HCT116 (cell line): ENCODE data around the gene POT1. TPM values are rescaled to one million over a fixed set of nuclear protein-coding genes. Genes with fewer than 3 reads are reported as not detected.

Experiments used
- ATAC-seq: fragments of 200-7000 bp; cut with Tn5 transposase; 2 replicates; pipeline ENCODE4 v1.9.1; 2020; ENCODE audit warnings: mild to moderate bottlenecking, moderate library complexity
- BruUV-seq: library from RNA; stranded (reverse); fragments of 400-500 nt; replicated peaks from 2 replicates; lab custom pipeline; 2021; lab: Mats Ljungman, UMichigan
- CTCF ChIA-PET: fragments of 300-600 bp; sonication (Branson Sonifier 250); formaldehyde crosslinking; loops from one replicate; lab custom pipeline; 2021; ENCODE audit warnings: antibody characterized with exemption; lab: Charles Lee
- POLR2A ChIA-PET: fragments of 300-600, 350-600 bp; sonication (Branson Sonifier 250); formaldehyde crosslinking; loops from one replicate; lab custom pipeline; 2021; ENCODE audit warnings: antibody characterized with exemption; lab: Charles Lee
- RAD21 ChIA-PET, 2 experiments: fragments of 300-600 bp; sonication (Branson Sonifier 250); formaldehyde crosslinking; loops; one replicate each; lab custom pipeline; 2023; ENCODE audit warnings: low total read pairs in 2 of 2; ENCODE audit not compliant: uncharacterized antibody in 2 of 2, unreplicated experiment in 2 of 2, low non-redundant PET in 1 of 2; lab: Charles Lee
- DNase-seq: peaks from one replicate; pipeline ENCODE4 v3.0.0-alpha.2; 2010; ENCODE audit warnings: low read depth, low spot score
- H2AFZ ChIP-seq: fragments of 200-600 bp; shearing (Covaris generic), sonication (generic); 2 replicates; pipeline ENCODE4 v1.6.1; 2017; ENCODE audit warnings: low read depth, mixed run types, mixed read lengths, antibody characterized with exemption, low read length; ENCODE audit not compliant: poor library complexity, severe bottlenecking
- H3K27ac ChIP-seq: 2 replicates; pipeline ENCODE4 v1.5.1; 2012; ENCODE audit warnings: low read depth, low read length
- H3K27me3 ChIP-seq: fragments of 200-600 bp; sonication (generic); 2 replicates; pipeline ENCODE4 v1.6.1; 2016; ENCODE audit warnings: mixed run types, low read length, mixed read lengths; ENCODE audit not compliant: insufficient read depth
- H3K36me3 ChIP-seq, 2 experiments: fragments of 200-500 bp in 1 of 2; fragments of 200-600 bp in 1 of 2; sonication (Bioruptor generic) in 1 of 2; sonication (generic) in 1 of 2; 2 replicates each; pipeline versions ENCODE4 v1.5.1 to v1.6.1; 2014 to 2016; ENCODE audit warnings: low read length in 2 of 2, inconsistent platforms in 1 of 2, mixed read lengths in 1 of 2, mixed run types in 1 of 2; ENCODE audit not compliant: insufficient read depth in 2 of 2, control insufficient read depth in 1 of 2
- H3K4me1 ChIP-seq, 2 experiments: fragments of 200-600 bp in 1 of 2; sonication (generic) in 1 of 2; 2 replicates each; pipeline versions ENCODE4 v1.5.1 to v1.6.1; 2012 to 2017; ENCODE audit warnings: low read length in 2 of 2, inconsistent platforms in 1 of 2, mild to moderate bottlenecking in 1 of 2, mixed read lengths in 1 of 2, mixed run types in 1 of 2, moderate library complexity in 1 of 2; ENCODE audit not compliant: insufficient read depth in 2 of 2, control insufficient read depth in 1 of 2
- H3K4me2 ChIP-seq: fragments of 200-600 bp; sonication (generic); 2 replicates; pipeline ENCODE4 v1.6.1; 2017; ENCODE audit warnings: mixed run types, low read length, mixed read lengths
- H3K4me3 ChIP-seq, 2 experiments: fragments of 200-600 bp in 1 of 2; sonication (generic) in 1 of 2; replicated peaks in 1 of 2; 2 replicates each; pipeline ENCODE4 v1.5.1; 2011 to 2016; ENCODE audit warnings: low read length in 2 of 2, control low read depth in 1 of 2, low read depth in 1 of 2, mild to moderate bottlenecking in 1 of 2, mixed read lengths in 1 of 2, mixed run types in 1 of 2
- H3K79me2 ChIP-seq: fragments of 200-600 bp; sonication (generic); 2 replicates; pipeline ENCODE4 v1.6.1; 2017; ENCODE audit warnings: mild to moderate bottlenecking, mixed run types, low read length, moderate library complexity, mixed read lengths; ENCODE audit not compliant: insufficient read depth
- H3K9ac ChIP-seq: fragments of 200-600 bp; sonication (generic); 2 replicates; pipeline ENCODE4 v1.6.1; 2016; ENCODE audit warnings: low read length, mixed read lengths
- H3K9me2 ChIP-seq: fragments of 200-600 bp; sonication (generic), shearing (Covaris generic); 2 replicates; pipeline ENCODE4 v1.6.1; 2017; ENCODE audit warnings: mixed run types, mild to moderate bottlenecking, moderate library complexity; ENCODE audit not compliant: insufficient read depth
- H3K9me3 ChIP-seq, 2 experiments: fragments of 200-500 bp in 1 of 2; fragments of 200-600 bp in 1 of 2; sonication (Bioruptor generic) in 1 of 2; sonication (generic) in 1 of 2; 2 replicates each; pipeline ENCODE4 v1.6.1; 2014 to 2017; ENCODE audit warnings: low read length in 2 of 2, mixed read lengths in 2 of 2, inconsistent platforms in 1 of 2, low read depth in 1 of 2, mild to moderate bottlenecking in 1 of 2, mixed run types in 1 of 2, moderate library complexity in 1 of 2; ENCODE audit not compliant: control insufficient read depth in 1 of 2, insufficient read depth in 1 of 2
- H4K20me1 ChIP-seq: fragments of 200-600 bp; sonication (generic), shearing (Covaris generic); 2 replicates; pipeline ENCODE4 v1.6.1; 2017; ENCODE audit warnings: mixed run types, mild to moderate bottlenecking, moderate library complexity; ENCODE audit not compliant: insufficient read depth
- CEBPB ChIP-seq: IDR thresholded peaks from 2 replicates; pipeline ENCODE4 v1.6.1; 2012; ENCODE audit warnings: low read depth
- SP1 ChIP-seq: IDR thresholded peaks from 2 replicates; pipeline ENCODE4 v1.6.1; 2012; ENCODE audit warnings: low read depth
- SRF ChIP-seq: IDR thresholded peaks from 2 replicates; pipeline ENCODE4 v1.6.1; 2012; ENCODE audit warnings: low read depth
- YY1 ChIP-seq: IDR thresholded peaks from 2 replicates; pipeline ENCODE4 v1.6.1; 2011; ENCODE audit warnings: low read length, low read depth, moderate library complexity, mild to moderate bottlenecking; ENCODE audit not compliant: insufficient replicate concordance; ENCODE audit errors: extremely low read depth
- ZFX ChIP-seq: fragments of 450-650 bp; IDR thresholded peaks from 2 replicates; pipeline ENCODE4 v1.6.1; 2017
- intact Hi-C: fragments of 100-400 bp; cut with micrococcal nuclease; formaldehyde crosslinking; loops from 2 replicates; pipeline ENCODE4 v1.10.0; 2022
- total RNA-seq: library from RNA; stranded (reverse); gene quantifications from one replicate; pipeline ENCODE4 v1.2.1, GENCODE V29; 2021; ENCODE audit not compliant: unreplicated experiment
- TF ChIP-seq, protein P1 (sequence below): IDR thresholded peaks from 2 replicates; pipeline ENCODE4 v1.6.1; 2012; ENCODE audit warnings: low read depth
- TF ChIP-seq, protein P2 (sequence below), 3 experiments: fragments of 200-600 bp in 1 of 3; sonication (generic) in 1 of 3; IDR thresholded peaks in 2 of 3; conservative IDR thresholded peaks in 1 of 3; 2 replicates each; pipeline ENCODE4 v1.5.1; 2012 to 2017; ENCODE audit warnings: low read depth in 2 of 3, low read length in 2 of 3, antibody characterized with exemption in 1 of 3, borderline replicate concordance in 1 of 3, control low read depth in 1 of 3, mild to moderate bottlenecking in 1 of 3, mixed read lengths in 1 of 3, mixed run types in 1 of 3, moderate library complexity in 1 of 3; ENCODE audit not compliant: insufficient read depth in 1 of 3

POT1 gene
- total RNA-seq, 1 experiment from 2014 or later, result 19.5 TPM

DNA sequence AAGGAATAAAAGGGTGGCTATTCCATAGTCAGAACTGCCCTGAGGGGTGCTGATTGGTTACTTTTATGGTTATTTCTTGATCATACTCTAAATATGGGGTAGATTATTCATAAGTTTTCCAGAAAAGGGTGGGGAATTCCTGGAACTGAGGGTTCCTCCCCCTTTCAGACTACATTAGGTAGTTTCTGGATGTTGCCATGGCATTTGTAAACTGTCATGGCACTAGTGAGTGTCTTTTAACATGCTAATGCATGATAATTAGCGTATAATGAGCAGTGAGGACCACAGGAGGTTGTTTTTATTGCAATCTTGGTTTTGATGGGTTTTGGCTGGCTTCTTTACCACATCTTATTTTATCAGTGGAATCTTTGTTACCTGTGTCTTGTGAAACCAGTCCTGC lies 26.5 kb upstream of the POT1 start:
- H4K20me1 ChIP-seq, result no peaks in the 10 kb centered on the region
- H3K27ac ChIP-seq, result no peak overlapping the region
- BruUV-seq, result no TSS peak
- H3K4me2 ChIP-seq, result no peak overlapping the region
- H3K9me2 ChIP-seq, result no peaks in the 10 kb centered on the region
- ChIA-PET RAD21 (no interaction called here), CTCF (no interaction called here), POLR2A (no interaction called here)
- no peaks in the 10 kb centered on the region for H3K36me3 ChIP-seq
- no peaks in the 10 kb centered on the region for H3K9me3 ChIP-seq
- no peak overlapping the region for H2AFZ ChIP-seq
- ATAC-seq (no peak), DNase-seq (no peak)
- H3K27me3 ChIP-seq, result no peaks in the 10 kb centered on the region
- no peak overlapping the region for H3K4me3 ChIP-seq
- H3K4me1 ChIP-seq, result no peaks in the 10 kb centered on the region
- no peaks in the 10 kb centered on the region for H3K79me2 ChIP-seq
- TF ChIP-seq SRF (no peak), YY1 (no peak), SP1 (no peak)
- no peak overlapping the region for H3K9ac ChIP-seq
- intact Hi-C loops, result no loop called here

DNA sequence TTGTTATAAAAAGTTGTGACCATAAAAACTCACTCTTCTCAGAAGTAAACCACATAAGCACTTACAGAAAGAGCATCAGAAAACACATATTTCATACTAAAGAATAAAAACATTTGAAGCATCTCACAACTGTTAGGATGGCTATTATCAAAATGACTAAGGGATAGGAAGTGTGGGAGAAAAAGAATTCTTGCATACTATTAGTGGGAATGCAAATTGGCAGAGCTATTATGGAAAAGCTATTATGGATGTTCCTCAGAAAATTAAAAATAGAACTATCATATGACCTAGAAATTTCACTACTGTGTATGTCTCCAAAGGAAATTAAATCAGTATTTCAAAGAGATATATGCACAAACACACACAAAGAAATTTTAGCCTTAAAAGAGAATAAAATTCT lies 25.2 kb upstream of the POT1 start:
- RAD21 ChIA-PET, result no interaction called here
- BruUV-seq, result no TSS peak

More for the DNA sequence above, 25.2 kb upstream of the POT1 start:
- H2AFZ ChIP-seq, result no peak overlapping the region
- no peaks in the 10 kb centered on the region for H3K9me3 ChIP-seq
- no peaks in the 10 kb centered on the region for H3K9me2 ChIP-seq
- H3K4me3 ChIP-seq, result no peak overlapping the region
- no peaks in the 10 kb centered on the region for H3K36me3 ChIP-seq
- CTCF ChIA-PET, result no interaction called here
- no peak overlapping the region for H3K9ac ChIP-seq
- H3K27ac ChIP-seq, result no peak overlapping the region
- no peak for DNase-seq
- no peak for ATAC-seq
- intact Hi-C loops, result no loop called here
- POLR2A ChIA-PET, result no interaction called here
- H3K4me1 ChIP-seq, result no peaks in the 10 kb centered on the region
- TF ChIP-seq CEBPB, result no peak
- TF ChIP-seq, protein P1, sequence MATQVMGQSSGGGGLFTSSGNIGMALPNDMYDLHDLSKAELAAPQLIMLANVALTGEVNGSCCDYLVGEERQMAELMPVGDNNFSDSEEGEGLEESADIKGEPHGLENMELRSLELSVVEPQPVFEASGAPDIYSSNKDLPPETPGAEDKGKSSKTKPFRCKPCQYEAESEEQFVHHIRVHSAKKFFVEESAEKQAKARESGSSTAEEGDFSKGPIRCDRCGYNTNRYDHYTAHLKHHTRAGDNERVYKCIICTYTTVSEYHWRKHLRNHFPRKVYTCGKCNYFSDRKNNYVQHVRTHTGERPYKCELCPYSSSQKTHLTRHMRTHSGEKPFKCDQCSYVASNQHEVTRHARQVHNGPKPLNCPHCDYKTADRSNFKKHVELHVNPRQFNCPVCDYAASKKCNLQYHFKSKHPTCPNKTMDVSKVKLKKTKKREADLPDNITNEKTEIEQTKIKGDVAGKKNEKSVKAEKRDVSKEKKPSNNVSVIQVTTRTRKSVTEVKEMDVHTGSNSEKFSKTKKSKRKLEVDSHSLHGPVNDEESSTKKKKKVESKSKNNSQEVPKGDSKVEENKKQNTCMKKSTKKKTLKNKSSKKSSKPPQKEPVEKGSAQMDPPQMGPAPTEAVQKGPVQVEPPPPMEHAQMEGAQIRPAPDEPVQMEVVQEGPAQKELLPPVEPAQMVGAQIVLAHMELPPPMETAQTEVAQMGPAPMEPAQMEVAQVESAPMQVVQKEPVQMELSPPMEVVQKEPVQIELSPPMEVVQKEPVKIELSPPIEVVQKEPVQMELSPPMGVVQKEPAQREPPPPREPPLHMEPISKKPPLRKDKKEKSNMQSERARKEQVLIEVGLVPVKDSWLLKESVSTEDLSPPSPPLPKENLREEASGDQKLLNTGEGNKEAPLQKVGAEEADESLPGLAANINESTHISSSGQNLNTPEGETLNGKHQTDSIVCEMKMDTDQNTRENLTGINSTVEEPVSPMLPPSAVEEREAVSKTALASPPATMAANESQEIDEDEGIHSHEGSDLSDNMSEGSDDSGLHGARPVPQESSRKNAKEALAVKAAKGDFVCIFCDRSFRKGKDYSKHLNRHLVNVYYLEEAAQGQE, result no peak
- TF ChIP-seq, protein P2, sequence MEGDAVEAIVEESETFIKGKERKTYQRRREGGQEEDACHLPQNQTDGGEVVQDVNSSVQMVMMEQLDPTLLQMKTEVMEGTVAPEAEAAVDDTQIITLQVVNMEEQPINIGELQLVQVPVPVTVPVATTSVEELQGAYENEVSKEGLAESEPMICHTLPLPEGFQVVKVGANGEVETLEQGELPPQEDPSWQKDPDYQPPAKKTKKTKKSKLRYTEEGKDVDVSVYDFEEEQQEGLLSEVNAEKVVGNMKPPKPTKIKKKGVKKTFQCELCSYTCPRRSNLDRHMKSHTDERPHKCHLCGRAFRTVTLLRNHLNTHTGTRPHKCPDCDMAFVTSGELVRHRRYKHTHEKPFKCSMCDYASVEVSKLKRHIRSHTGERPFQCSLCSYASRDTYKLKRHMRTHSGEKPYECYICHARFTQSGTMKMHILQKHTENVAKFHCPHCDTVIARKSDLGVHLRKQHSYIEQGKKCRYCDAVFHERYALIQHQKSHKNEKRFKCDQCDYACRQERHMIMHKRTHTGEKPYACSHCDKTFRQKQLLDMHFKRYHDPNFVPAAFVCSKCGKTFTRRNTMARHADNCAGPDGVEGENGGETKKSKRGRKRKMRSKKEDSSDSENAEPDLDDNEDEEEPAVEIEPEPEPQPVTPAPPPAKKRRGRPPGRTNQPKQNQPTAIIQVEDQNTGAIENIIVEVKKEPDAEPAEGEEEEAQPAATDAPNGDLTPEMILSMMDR (IDR thresholded peaks at IDR 0.05 in 2 of 3, conservative IDR thresholded peaks at IDR 0.05 in 1 of 3; ENCODE audit: borderline replicate concordance in 1 of 3, insufficient read depth in 1 of 3, low read depth in 2 of 3, low read length in 2 of 3), result no peak
- TF ChIP-seq ZFX, result no peak
- H3K79me2 ChIP-seq, result no peaks in the 10 kb centered on the region
- H3K27me3 ChIP-seq, result no peaks in the 10 kb centered on the region
- H4K20me1 ChIP-seq, result no peaks in the 10 kb centered on the region
- H3K4me2 ChIP-seq, result no peak overlapping the region
